CD14-positive monocyte (primary cell): ENCODE data around the gene CDKAL1. TPM values are rescaled to one million over a fixed set of nuclear protein-coding genes. Genes with fewer than 3 reads are reported as not detected.
A peak's percentile ranks its signal among the peaks of the same experiment; 100 is the strongest.

Source experiments
- DNase-seq, 3 donors: peaks; one replicate each; pipeline ENCODE4 v3.0.0-alpha.2; 2011 to 2022
- H2AFZ ChIP-seq: 2 replicates; pipeline ENCODE4 v1.6.0; 2012; ENCODE audit warnings: mild to moderate bottlenecking, low read depth, low read length, inconsistent platforms; ENCODE audit not compliant: insufficient read depth, poor library complexity, severe bottlenecking
- H3K27ac ChIP-seq, 2 donors: 1 replicate in 1 of 2; 2 replicates in 1 of 2; pipeline ENCODE4 v1.5.1; 2012 to 2013; ENCODE audit warnings: low read length in 2 of 2, control low read depth in 1 of 2, inconsistent platforms in 1 of 2, low read depth in 1 of 2, mild to moderate bottlenecking in 1 of 2
- H3K27me3 ChIP-seq, 2 donors: one replicate each; pipeline versions ENCODE4 v1.6.0 to v1.6.1; 2011 to 2013; ENCODE audit warnings: low read length in 2 of 2; ENCODE audit not compliant: control insufficient read depth in 2 of 2, insufficient read depth in 2 of 2
- H3K36me3 ChIP-seq, 2 donors: replicated peaks in 1 of 2; 1 replicate in 1 of 2; 2 replicates in 1 of 2; pipeline versions ENCODE4 v1.5.1 to v1.6.1; 2012 to 2013; ENCODE audit warnings: low read length in 2 of 2, control low read depth in 1 of 2, inconsistent platforms in 1 of 2, mild to moderate bottlenecking in 1 of 2; ENCODE audit not compliant: insufficient read depth in 2 of 2, control insufficient read depth in 1 of 2
- H3K4me1 ChIP-seq, 2 donors: 1 replicate in 1 of 2; 2 replicates in 1 of 2; pipeline versions ENCODE4 v1.5.1 to v1.6.1; 2012 to 2013; ENCODE audit warnings: low read length in 2 of 2, control low read depth in 1 of 2, inconsistent platforms in 1 of 2, mild to moderate bottlenecking in 1 of 2, moderate library complexity in 1 of 2; ENCODE audit not compliant: insufficient read depth in 2 of 2, control insufficient read depth in 1 of 2
- H3K4me2 ChIP-seq: replicated peaks from 2 replicates; pipeline ENCODE3; 2012; ENCODE audit warnings: low read length, moderate library complexity, mild to moderate bottlenecking; ENCODE audit not compliant: poor library complexity, severe bottlenecking; ENCODE audit errors: extremely low read depth
- H3K4me3 ChIP-seq, 3 experiments: fragments of 200-600 bp in 1 of 3; sonication (generic) in 1 of 3; replicated peaks in 1 of 3; 1 replicate in 2 of 3; 2 replicates in 1 of 3; pipeline ENCODE4 v1.5.1; 2011 to 2013; ENCODE audit warnings: low read length in 3 of 3, mild to moderate bottlenecking in 3 of 3, control low read depth in 2 of 3, low read depth in 2 of 3, inconsistent platforms in 1 of 3, moderate library complexity in 1 of 3
- H3K79me2 ChIP-seq: 2 replicates; pipeline ENCODE4 v1.6.0; 2012; ENCODE audit warnings: mild to moderate bottlenecking, control low read depth, inconsistent platforms, low read length, moderate library complexity; ENCODE audit not compliant: insufficient read depth
- H3K9ac ChIP-seq: 2 replicates; pipeline ENCODE4 v1.6.0; 2017; ENCODE audit warnings: low read length, mild to moderate bottlenecking; ENCODE audit not compliant: insufficient read depth, poor library complexity, severe bottlenecking
- H3K9me3 ChIP-seq, 2 donors: replicated peaks in 1 of 2; 1 replicate in 1 of 2; 2 replicates in 1 of 2; pipeline versions ENCODE4 v1.5.1 to v1.6.1; 2012 to 2013; ENCODE audit warnings: low read length in 2 of 2, control low read depth in 1 of 2; ENCODE audit not compliant: control insufficient read depth in 1 of 2, insufficient read depth in 1 of 2
- H4K20me1 ChIP-seq: 2 replicates; pipeline ENCODE4 v1.6.0; 2012; ENCODE audit warnings: mild to moderate bottlenecking, low read length, control low read depth, moderate library complexity; ENCODE audit not compliant: insufficient read depth
- H3K27ac Mint-ChIP-seq, 7 donors: one replicate each; pipeline ENCODE4 v1.8.0; 2020; ENCODE audit warnings: mild to moderate bottlenecking in 7 of 7, mixed read lengths in 7 of 7, moderate library complexity in 6 of 7, inconsistent platforms in 2 of 7
- H3K27me3 Mint-ChIP-seq, 3 donors: one replicate each; pipeline ENCODE4 v1.8.0; 2021 to 2022; ENCODE audit warnings: low read depth in 3 of 3, mild to moderate bottlenecking in 3 of 3, mixed read lengths in 3 of 3, moderate library complexity in 3 of 3, inconsistent platforms in 1 of 3
- H3K36me3 Mint-ChIP-seq, 2 donors: one replicate each; pipeline ENCODE4 v1.8.0; 2020; ENCODE audit warnings: mixed read lengths in 2 of 2, inconsistent platforms in 1 of 2, mild to moderate bottlenecking in 1 of 2
- H3K4me1 Mint-ChIP-seq: one replicate; pipeline ENCODE4 v1.8.0; 2020; ENCODE audit warnings: mild to moderate bottlenecking, mixed read lengths
- H3K4me3 Mint-ChIP-seq, 2 donors: one replicate each; pipeline ENCODE4 v1.8.0; 2020; ENCODE audit warnings: mild to moderate bottlenecking in 2 of 2, mixed read lengths in 2 of 2, moderate library complexity in 1 of 2
- H3K9me3 Mint-ChIP-seq, 7 donors: one replicate each; pipeline ENCODE4 v1.8.0; 2020 to 2022; ENCODE audit warnings: mixed read lengths in 7 of 7, mild to moderate bottlenecking in 6 of 7, moderate library complexity in 6 of 7, inconsistent platforms in 2 of 7
- WGBS: methylation state at CpG from one replicate; pipeline ENCODE4 v1.1.5; 2013; ENCODE audit warnings: missing lambda C conversion rate; ENCODE audit not compliant: insufficient coverage; 5-methylcytosine and 5-hydroxymethylcytosine counted together
- intact Hi-C, 2 donors: fragments of 100-400 bp; cut with micrococcal nuclease; formaldehyde crosslinking; loops; one replicate each; pipeline versions ENCODE4 v1.15.0 to v1.15.1; 2023
- polyA plus RNA-seq, 3 donors: library from polyadenylated mRNA; depleted of rRNA in 1 of 3; unstranded in 2 of 3; stranded (reverse) in 1 of 3; fragments of 300-500 nt in 2 of 3; fragments of >200 nt in 1 of 3; fragmentation: Illumina TruSeq in 2 of 3; gene quantifications; 1 replicate in 2 of 3; 2 replicates in 1 of 3; pipeline ENCODE4 v1.2.3, GENCODE V29; 2012 to 2021
- TF ChIP-seq, protein P1 (sequence below): fragments of 200-600 bp; IDR thresholded peaks from one replicate; pipeline ENCODE4 v1.8.0; 2022; ENCODE audit warnings: antibody characterized with exemption, mild to moderate bottlenecking

CDKAL1 gene
- polyA plus RNA-seq, 3 donors: 3.2 to 12.4 (median 8.3) TPM

DNA sequence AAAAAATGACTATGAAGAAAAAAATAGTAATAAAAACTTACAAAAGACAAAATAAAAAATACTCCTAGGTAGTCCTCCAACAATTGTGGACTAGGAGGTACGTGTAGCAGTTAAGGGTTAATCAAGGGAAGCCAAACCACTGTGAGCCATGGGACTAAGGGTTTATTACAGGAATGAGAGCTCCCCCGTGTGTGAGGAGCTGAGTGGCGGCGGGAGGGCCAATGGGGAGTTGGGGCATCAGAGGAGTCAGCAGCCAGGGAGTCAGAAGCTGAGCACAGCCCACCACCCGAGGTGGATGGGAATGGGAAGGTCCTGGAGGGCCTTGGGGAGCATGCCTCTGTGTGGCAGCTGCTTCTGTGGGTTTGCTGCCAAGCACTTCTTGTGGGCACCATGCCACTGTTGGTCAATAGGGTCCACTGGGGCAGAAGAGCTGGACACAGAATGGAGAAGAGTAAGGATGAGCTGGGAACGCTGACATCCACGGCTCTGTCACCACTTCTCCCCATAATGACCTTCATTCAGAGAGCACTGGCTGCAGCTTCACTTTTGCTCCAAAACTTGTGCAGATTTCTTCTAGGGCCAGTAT, 373.3 kb downstream of the CDKAL1 start:
- intact Hi-C loops: no loop called here
- no peak overlapping the region for H2AFZ ChIP-seq
- no peak for DNase-seq
- no peak overlapping the region for H3K4me3 ChIP-seq
- H3K27me3 ChIP-seq: no peaks in the 10 kb centered on the region
- Mint-ChIP-seq H3K36me3 (peaks cover 0 to 6% of the 10 kb centered on the region in 2 donors), H3K4me1 (peaks cover 8% of the 10 kb centered on the region), H3K27me3 (no peaks in the 10 kb centered on the region), H3K27ac (peak overlapping the region in 1 of 7 donors; percentile 58), H3K4me3 (no peak overlapping the region), H3K9me3 (peaks cover 8 to 20% (median 15%) of the 10 kb centered on the region in 7 donors)
- H3K36me3 ChIP-seq: no peaks in the 10 kb centered on the region
- TF ChIP-seq, protein P1, sequence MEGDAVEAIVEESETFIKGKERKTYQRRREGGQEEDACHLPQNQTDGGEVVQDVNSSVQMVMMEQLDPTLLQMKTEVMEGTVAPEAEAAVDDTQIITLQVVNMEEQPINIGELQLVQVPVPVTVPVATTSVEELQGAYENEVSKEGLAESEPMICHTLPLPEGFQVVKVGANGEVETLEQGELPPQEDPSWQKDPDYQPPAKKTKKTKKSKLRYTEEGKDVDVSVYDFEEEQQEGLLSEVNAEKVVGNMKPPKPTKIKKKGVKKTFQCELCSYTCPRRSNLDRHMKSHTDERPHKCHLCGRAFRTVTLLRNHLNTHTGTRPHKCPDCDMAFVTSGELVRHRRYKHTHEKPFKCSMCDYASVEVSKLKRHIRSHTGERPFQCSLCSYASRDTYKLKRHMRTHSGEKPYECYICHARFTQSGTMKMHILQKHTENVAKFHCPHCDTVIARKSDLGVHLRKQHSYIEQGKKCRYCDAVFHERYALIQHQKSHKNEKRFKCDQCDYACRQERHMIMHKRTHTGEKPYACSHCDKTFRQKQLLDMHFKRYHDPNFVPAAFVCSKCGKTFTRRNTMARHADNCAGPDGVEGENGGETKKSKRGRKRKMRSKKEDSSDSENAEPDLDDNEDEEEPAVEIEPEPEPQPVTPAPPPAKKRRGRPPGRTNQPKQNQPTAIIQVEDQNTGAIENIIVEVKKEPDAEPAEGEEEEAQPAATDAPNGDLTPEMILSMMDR: no peak
- 97% methylated on average over 4 of the region's 7 CpGs for WGBS
- H3K4me2 ChIP-seq: no peak overlapping the region
- H3K9me3 ChIP-seq: peaks cover 9 to 14% of the 10 kb centered on the region in 2 donors
- H3K79me2 ChIP-seq: no peaks in the 10 kb centered on the region
- no peak overlapping the region for H3K27ac ChIP-seq
- H3K4me1 ChIP-seq: peaks cover 4 to 6% of the 10 kb centered on the region in 2 donors
- H3K9ac ChIP-seq: no peak overlapping the region
- no peaks in the 10 kb centered on the region for H4K20me1 ChIP-seq

DNA sequence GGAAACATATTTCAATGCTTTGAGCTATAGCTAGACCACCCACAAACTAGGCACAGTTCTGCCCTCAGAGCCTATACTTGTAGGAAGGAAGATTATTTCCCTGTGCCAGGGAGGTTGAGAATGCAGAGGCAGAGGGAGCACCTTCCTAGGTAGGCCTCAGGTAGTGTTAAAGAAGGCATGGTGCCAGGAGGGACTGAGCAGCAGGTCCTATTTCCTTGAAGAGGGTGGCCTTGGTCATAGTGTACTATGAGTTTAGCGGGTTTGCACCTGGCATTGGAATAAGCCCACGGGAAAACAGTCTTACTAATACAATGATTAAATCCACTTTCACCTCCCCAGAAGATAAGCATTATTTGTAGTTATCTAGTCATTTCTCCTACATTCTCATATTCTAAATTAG, 375.4 kb downstream of the CDKAL1 start:
- Mint-ChIP-seq H3K36me3 (peaks cover 2 to 6% of the 10 kb centered on the region in 2 donors), H3K27ac (no peak overlapping the region), H3K9me3 (peaks cover 9 to 18% (median 13%) of the 10 kb centered on the region in 7 donors), H3K4me1 (peaks cover 8% of the 10 kb centered on the region), H3K4me3 (no peak overlapping the region), H3K27me3 (no peaks in the 10 kb centered on the region)
- intact Hi-C loops: no loop called here
- Histone ChIP-seq H3K9me3 (peaks cover 6 to 16% of the 10 kb centered on the region in 2 donors), H3K79me2 (no peaks in the 10 kb centered on the region), H2AFZ (no peak overlapping the region), H3K4me2 (no peak overlapping the region), H3K4me3 (no peak overlapping the region), H4K20me1 (no peaks in the 10 kb centered on the region), H3K36me3 (no peaks in the 10 kb centered on the region), H3K27ac (no peak overlapping the region), H3K9ac (no peak overlapping the region), H3K4me1 (peaks cover 4 to 6% of the 10 kb centered on the region in 2 donors), H3K27me3 (no peaks in the 10 kb centered on the region)
- no CpG with 5 or more reads among the region's 2 CpGs for WGBS
- no peak for DNase-seq
- TF ChIP-seq, protein P1: no peak
